ENCODE measurements around the gene ZNF407. TPM values are rescaled to one million over a fixed set of nuclear protein-coding genes. Genes with fewer than 3 reads are reported as not detected.

ZNF407 gene
- total and polyA plus RNA-seq, 10 donors: 2.0 to 41.0 (median 26.3) TPM

DNA sequence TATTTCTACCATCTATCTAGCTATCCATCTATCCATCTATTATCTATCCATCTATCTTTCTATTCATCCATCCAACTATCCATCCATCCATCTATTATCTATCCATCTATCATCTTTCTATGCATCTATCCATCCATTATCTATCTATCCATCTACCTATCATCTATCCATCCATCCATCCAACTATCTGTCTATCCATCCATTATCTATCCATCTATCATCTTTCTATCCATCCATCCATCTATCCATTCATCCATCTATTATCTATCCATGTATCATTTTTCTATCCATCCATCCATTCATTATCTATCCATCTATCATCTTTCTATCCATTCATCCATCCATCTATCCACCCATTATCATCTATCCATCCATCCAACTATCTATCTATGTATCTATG lies 24.6 kb upstream of the ZNF407 start:
- TF ChIP-seq POLR2A (IDR thresholded peaks at IDR 0.05) (no peak), CTCF (IDR thresholded peaks at IDR 0.05 in 8 of 11, conservative IDR thresholded peaks at IDR 0.05 in 3 of 11) (no peak), POLR2AphosphoS5 (IDR thresholded peaks at IDR 0.05) (no peak)
- no peak overlapping the region for H3K27ac ChIP-seq
- intact Hi-C loops (cut with DNase I; ENCODE audit: low total_unique reads): no loop called here
- no peaks in the 10 kb centered on the region for H3K36me3 ChIP-seq
- peaks cover 0 to 10% (median 2%) of the 10 kb centered on the region in 6 donors for H3K4me1 ChIP-seq
- no peak overlapping the region for H3K4me3 ChIP-seq
- H3K9me3 ChIP-seq: no peaks in the 10 kb centered on the region
- H3K27me3 ChIP-seq (replicated peaks in 1 of 7): peaks cover 0 to 3% (median 0%) of the 10 kb centered on the region in 7 donors
- DNase-seq: no peak

GRCh38 chr18:74574916-74575315 lies 22.8 kb upstream of the ZNF407 start:
- no peak overlapping the region for H3K4me3 ChIP-seq
- TF ChIP-seq CTCF (IDR thresholded peaks at IDR 0.05 in 8 of 11, conservative IDR thresholded peaks at IDR 0.05 in 3 of 11) (no peak), POLR2A (IDR thresholded peaks at IDR 0.05) (no peak), POLR2AphosphoS5 (IDR thresholded peaks at IDR 0.05) (no peak)
- H3K36me3 ChIP-seq: no peaks in the 10 kb centered on the region
- no peak overlapping the region for H3K27ac ChIP-seq
- intact Hi-C loops (cut with DNase I; ENCODE audit: low total_unique reads): no loop called here
- peaks cover 0 to 3% (median 0%) of the 10 kb centered on the region in 7 donors for H3K27me3 ChIP-seq (replicated peaks in 1 of 7)
- 82 to 94% (median 93%) methylated on average over 2 of the region's 2 CpGs for WGBS, 5 donors
- DNase-seq: no peak
- peaks cover 0 to 10% (median 1%) of the 10 kb centered on the region in 6 donors for H3K4me1 ChIP-seq
- H3K9me3 ChIP-seq: no peaks in the 10 kb centered on the region

DNA sequence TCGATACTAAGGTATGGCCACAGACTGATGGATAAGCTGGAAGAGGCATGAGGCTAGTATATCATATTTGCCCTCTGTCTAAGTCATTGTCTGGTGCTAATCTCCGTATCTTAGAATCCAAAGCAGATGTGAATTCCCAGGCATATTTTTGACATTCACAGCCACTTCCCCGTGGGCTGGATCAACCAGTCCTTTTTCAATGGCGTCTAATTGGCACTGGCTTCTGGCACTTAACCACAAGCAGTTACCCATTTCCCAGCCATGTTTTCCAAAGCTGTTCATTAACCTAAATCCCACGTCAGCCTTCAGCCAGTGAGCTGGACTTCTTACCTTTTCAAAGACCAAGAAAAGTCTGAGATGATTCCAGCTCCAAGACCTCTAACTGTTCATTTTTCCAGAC lies 20.7 kb upstream of the ZNF407 start:
- intact Hi-C loops (cut with DNase I; ENCODE audit: low total_unique reads): no loop called here
- H3K4me3 ChIP-seq: no peak overlapping the region
- WGBS, 5 donors: 58 to 69% (median 61%) methylated on average over 5 of the region's 5 CpGs
- H3K9me3 ChIP-seq: no peaks in the 10 kb centered on the region
- peaks cover 0 to 12% (median 5%) of the 10 kb centered on the region in 6 donors for H3K4me1 ChIP-seq
- TF ChIP-seq CTCF (IDR thresholded peaks at IDR 0.05 in 8 of 11, conservative IDR thresholded peaks at IDR 0.05 in 3 of 11): no peak
- no peak for DNase-seq
- no peak overlapping the region for H3K27ac ChIP-seq
- no peaks in the 10 kb centered on the region for H3K36me3 ChIP-seq
- H3K27me3 ChIP-seq (replicated peaks in 1 of 7): peaks cover 0 to 3% (median 0%) of the 10 kb centered on the region in 7 donors

DNA sequence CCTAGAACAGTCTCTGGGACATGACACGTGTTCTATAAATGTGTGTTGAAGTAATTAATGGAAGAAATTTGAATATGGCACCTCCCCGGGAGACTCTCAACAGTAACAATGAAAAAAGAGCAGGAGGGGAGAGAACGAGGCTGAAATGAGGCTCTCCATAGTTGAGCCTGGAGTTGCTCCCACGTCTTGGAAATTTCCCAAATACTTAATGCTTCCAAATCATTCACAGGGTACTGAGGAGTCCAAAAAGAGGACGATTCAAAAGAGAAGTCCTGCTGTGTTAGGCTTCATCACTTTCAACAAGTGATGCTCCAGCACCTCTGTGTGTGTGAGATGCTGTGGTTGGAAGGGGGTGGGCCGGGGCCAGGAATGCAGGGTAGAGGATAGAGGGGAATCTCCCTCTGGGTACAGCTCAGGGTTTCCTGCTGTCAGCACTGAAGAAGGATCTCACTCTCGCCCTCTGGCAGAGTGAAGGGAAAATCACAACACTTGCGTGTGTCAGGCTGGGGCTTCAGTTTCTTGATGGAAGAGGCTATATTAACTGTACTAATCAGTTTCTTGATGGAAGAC lies 18.1 kb upstream of the ZNF407 start:
- DNase-seq: no peak
- Histone ChIP-seq H3K36me3 (no peaks in the 10 kb centered on the region), H3K4me3 (no peak overlapping the region), H3K27ac (no peak overlapping the region), H3K4me1 (peaks cover 0 to 24% (median 9%) of the 10 kb centered on the region in 6 donors), H3K27me3 (replicated peaks in 1 of 7) (no peaks in the 10 kb centered on the region), H3K9me3 (no peaks in the 10 kb centered on the region)
- 54 to 69% (median 61%) methylated on average over 8 of the region's 8 CpGs for WGBS, 5 donors
- intact Hi-C loops (cut with DNase I; ENCODE audit: low total_unique reads): no loop called here
- TF ChIP-seq POLR2A (IDR thresholded peaks at IDR 0.05) (no peak), CTCF (IDR thresholded peaks at IDR 0.05 in 8 of 11, conservative IDR thresholded peaks at IDR 0.05 in 3 of 11) (no peak), POLR2AphosphoS5 (IDR thresholded peaks at IDR 0.05) (no peak)
